Suprapubic skin (tissue), 3 donors: ENCODE measurements around the gene SPNS1.

Experiments used
- CTCF ChIP-seq, 2 donors: fragments of 200-600 bp in 1 of 2; fragments of 450-650 bp in 1 of 2; sonication (generic) in 1 of 2; IDR thresholded peaks; one replicate each; pipeline ENCODE4 v1.5.1; 2016 to 2019; ENCODE audit warnings: antibody characterized with exemption in 2 of 2, mild to moderate bottlenecking in 1 of 2, moderate library complexity in 1 of 2
- EP300 ChIP-seq: sonication (generic); formaldehyde crosslinking; IDR thresholded peaks from one replicate; pipeline ENCODE4 v1.6.1; 2017; ENCODE audit warnings: antibody characterized with exemption
- POLR2A ChIP-seq, 2 donors: fragments of 450-650 bp; IDR thresholded peaks; one replicate each; pipeline ENCODE4 v1.6.1; 2017; ENCODE audit warnings: antibody characterized with exemption in 2 of 2, mild to moderate bottlenecking in 2 of 2, moderate library complexity in 2 of 2

GRCh38 chr16:28986492-28986891 is 11.9 kb downstream of the SPNS1 start:
- TF ChIP-seq CTCF (IDR thresholded peaks at IDR 0.05) (no peak), POLR2A (IDR thresholded peaks at IDR 0.05) (no peak), EP300 (no peak)
